HG02588 (cell line): Measurements from ENCODE around the gene TMEM126A.
A peak's percentile ranks its signal among the peaks of the same experiment; 100 is the strongest.
"Not testable (repeated sequence)": the region's sequence is repeated elsewhere in the genome, so short reads cannot be mapped to it uniquely, and the experiment has no call there.

ENCODE experiments used
- ATAC-seq: cut with Tn5 transposase; IDR thresholded peaks from one replicate; pipeline ENCODE4 v1.9.1; 2021; ENCODE audit warnings: mild to moderate bottlenecking, moderate library complexity; ENCODE audit not compliant: unreplicated experiment

TMEM126A gene

GRCh38 chr11:85656777-85657176, 9.0 kb downstream of the TMEM126A start:
- ATAC-seq, result no peak

DNA sequence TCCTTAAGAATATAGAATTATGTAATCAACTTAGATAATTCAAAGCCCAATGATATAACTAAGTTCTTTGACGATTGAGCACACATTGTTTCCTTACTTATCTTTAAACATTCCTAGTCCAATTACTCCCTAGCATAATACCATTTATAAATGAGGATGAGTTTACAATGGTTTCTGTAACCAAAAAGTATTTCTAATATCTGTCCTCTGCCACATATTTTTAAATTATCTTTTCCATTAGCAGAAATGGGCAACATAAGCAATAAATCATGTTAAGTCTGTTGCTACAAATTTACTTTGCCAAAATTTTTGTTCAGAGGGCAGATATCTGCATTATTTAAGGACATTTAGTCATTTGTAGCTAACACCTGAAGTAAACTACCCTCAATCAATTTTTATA, 10.4 kb downstream of the TMEM126A start:
- no peak for ATAC-seq

DNA sequence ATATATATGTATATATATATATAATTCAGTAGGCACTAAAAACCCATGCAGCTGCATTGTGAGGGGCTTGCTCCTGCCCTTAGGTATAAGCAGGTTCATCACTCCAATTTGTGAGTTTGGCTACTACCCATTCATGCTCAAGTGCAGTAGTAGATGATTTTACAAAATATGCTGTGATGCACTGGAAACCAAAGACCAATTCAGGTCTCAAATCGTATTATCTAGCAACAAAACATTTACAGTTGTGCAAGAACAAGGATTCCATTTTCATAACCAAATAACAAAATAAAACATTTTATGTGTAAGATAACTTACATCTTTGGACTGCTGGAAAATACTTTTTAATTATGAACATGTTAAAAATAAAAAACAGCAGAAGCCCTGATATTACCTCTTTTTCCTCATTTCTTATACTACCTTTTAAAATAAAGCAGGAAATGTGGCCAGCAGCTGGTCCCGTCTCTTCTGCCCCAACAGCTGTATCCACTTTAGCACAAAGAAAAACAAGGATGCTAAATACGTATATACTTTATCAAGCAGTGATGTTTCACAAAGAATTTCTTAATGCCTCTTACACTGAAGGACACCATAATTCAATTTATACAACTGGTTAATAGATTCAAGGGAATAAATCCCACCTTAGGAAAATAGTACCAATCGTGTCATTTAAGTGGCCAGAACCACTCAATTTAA, 14.4 kb downstream of the TMEM126A start:
- ATAC-seq, result no peak

GRCh38 chr11:85663080-85663752, 15.4 kb downstream of the TMEM126A start:
- ATAC-seq, result no peak

GRCh38 chr11:85663753-85664614, 16.2 kb downstream of the TMEM126A start:
- peak; percentile 66 for ATAC-seq

GRCh38 chr11:85664615-85665481, 17.1 kb downstream of the TMEM126A start, which contains the start of gene CREBZF:
TSS of gene CREBZF (minus strand) at chr11:85665129. CDS start at chr11:85664875, 254 bp downstream.
- ATAC-seq, result peak; percentile 90

DNA sequence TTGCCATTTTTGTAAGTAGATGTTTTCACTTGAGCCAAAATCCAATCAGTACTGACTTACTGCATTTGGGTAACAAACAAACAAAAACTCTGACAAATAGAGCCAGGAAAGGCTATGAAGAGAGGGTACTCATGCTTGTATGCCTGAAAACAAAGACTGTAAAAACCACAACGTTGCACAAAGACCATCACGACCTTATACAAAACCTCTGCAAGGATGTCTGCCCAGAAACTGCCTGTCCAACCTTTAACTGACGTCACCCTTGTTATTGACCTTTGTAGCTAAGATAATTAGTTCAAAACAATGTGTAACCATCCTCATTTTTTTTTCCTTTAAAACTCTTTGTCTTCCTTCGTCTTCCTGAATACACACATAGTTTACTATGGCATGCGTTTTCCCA, 18.0 kb downstream of the TMEM126A start:
- no peak for ATAC-seq

GRCh38 chr11:85666687-85667086, 18.9 kb downstream of the TMEM126A start:
- ATAC-seq, result no peak

- no peak for ATAC-seq
Observed at GRCh38 chr11:85668157-85668556, 20.4 kb downstream of the TMEM126A start.

GRCh38 chr11:85670949-85671663, 23.3 kb downstream of the TMEM126A start:
- not testable (repeated sequence) for ATAC-seq

DNA sequence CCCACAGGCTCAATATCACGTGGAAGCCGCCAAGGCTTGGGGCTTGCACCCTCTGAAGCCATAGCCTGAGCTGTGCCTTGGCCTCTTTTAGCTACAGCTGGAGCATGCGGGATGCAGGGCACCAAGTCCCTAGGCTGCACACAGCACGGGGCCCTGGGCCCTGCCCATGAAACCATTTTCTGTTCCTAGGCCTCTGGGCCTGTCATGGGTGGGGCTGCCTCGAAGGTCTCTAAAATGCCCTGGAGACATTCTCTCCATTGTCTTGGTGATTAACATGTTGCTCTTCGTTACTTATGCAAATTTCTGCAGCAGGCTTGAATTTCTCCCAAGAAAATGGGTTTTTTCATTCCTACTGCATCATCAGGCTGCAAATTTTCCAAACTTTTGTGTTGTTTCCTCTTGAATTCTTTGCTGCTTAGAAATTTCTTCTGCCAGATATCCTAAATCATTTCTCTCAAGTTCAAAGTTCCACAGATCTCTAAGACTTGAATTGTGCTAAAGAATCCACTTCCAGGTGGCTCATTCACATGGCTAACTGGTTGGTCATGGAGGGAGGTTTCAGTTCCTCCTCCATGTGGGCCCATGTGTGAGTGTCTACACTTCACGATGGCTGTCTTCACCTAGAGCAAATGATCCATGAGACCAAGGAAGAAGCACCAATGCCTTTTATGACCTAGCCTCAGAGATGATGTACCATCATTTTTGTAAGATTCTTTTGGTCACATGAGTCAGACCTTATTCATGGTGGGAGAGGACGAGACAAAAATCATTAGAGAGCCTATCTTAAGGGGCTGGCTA, 24.5 kb downstream of the TMEM126A start:
- ATAC-seq, result no peak

DNA sequence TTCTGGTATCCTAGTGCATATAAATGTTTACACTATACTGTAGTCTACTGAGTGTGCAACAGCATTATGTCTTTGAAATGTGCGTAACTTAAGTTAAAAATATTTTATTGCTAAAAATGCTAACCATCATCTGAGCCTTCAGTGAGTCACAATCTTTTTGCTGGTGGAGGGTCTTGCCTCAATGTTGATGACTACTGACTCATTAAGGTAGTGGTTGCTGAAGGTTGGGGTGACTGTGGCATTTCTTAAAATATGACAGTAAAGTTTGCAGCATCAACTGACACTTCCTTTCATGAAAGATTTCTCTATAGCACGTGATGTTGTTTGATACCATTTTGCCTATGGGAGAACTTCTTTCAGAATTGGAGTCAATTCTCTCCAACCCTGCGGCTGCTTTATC, 25.6 kb downstream of the TMEM126A start:
- ATAC-seq, result no peak

DNA sequence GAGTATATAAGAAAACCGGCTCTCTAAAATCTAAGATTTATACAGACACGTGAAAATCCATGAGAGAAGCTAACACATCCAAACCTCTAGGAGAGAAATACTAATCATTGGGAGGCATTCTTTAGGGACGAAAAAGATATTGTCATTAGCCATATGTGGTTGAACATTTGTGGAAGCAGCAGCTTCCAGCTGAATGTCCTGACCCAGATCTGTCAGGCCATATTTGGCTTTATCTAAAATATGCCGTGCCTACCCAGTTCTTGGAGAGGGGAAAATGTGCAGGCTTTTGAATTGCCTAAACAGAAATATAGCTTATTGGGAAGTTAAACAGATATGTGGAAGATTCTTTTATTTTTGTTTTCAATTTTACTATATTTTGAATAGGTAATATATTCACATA, 31.8 kb downstream of the TMEM126A start:
- ATAC-seq, result no peak

DNA sequence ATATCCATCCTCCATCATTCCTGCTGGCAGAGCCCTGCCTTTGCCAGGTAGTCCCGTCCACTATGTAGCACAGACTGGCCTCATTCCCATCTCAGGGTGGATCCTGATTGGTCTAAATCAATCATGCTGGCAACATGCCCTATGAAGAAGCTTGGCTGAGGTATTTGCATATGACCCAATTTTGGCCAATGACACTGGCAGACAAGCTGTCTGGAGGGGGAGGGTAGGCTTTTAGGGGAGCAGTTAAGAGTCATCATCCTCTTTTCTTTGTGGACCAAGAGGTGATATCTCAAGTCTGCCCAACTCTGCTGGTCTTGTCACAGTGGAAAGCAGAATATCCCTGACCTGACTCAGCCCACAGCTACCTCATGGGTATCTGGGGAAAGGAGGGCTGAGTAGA, 33.1 kb downstream of the TMEM126A start:
- ATAC-seq, result no peak

DNA sequence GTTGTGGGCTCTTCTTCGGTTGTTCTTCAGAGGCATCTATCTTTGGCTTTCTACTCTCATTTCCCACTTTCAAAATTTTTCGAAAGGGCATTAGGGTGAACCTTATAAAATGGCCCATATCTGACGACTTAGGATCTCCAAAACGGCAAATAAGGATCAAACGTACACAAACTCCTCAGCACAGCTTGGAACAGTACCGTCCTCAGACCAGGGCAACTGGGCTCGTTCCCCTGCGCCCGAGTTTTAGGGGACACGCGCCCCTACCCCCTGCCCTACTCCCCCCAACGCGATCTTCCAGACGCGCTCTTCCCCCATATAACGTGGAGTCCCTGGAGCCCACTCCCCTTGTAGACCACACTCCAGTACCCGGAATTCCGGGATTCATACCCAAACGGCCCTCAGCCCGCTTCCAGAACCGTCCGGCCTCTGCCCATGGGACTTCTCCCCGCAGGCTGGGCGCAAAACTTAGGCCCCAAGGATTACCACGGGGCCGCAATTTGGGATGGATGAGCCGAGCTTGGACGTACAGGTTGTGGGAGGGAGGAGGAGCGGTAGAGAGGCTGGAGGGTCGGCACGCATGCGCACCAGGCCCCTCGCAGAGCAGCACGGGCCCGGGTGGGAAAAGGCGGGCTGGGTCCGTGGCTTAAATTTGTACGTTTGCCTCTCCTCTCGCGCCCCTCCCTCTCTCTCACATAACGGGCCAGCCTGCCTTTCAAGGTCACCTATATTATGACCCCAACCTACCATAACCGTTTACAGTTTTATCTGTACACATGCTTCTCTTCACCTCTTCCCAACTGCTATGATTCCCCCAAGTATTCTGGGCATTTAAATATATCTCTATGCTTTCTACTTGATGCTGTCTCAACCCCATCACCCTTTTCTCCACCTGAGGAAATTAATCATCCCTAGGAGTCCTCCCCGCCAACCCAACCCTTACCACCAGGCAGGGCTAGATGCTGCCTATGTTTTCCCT, 34.9 kb downstream of the TMEM126A start:
- peak; percentile 89 for ATAC-seq

DNA sequence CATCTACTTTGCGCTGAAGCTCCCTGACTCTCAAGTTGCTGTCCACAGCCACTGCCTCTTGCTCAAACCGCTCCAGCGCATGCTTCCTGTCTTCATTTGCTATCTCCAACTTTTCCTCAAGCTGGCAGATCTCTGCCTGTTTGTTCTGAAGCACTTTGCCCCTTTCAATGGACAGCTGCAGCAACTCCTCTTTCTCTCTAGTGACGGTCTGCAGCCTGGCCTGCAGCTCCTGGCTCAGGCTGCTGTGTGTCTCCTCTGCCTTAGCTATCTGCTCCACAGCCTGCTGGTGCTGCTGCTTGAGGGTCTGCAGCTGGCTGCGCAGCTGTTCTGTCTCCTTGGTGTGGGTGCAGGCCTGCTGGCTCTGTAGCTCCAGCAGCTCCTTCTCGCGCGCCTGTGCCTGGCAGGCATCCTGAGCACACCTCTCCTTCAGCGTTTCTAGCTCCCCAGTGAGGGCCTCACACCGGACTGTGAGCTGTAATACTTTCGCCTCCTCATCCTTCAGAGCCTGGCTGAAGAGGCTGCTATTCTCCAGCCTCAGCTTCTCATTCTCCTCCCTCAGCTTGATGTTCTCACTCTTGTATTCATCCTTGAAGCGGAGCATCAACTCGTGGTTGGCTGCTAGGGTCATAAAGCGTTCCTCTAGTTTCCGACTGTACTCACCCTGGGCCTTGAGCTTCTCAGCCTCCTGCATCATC, 37.5 kb downstream of the TMEM126A start:
- no peak for ATAC-seq

DNA sequence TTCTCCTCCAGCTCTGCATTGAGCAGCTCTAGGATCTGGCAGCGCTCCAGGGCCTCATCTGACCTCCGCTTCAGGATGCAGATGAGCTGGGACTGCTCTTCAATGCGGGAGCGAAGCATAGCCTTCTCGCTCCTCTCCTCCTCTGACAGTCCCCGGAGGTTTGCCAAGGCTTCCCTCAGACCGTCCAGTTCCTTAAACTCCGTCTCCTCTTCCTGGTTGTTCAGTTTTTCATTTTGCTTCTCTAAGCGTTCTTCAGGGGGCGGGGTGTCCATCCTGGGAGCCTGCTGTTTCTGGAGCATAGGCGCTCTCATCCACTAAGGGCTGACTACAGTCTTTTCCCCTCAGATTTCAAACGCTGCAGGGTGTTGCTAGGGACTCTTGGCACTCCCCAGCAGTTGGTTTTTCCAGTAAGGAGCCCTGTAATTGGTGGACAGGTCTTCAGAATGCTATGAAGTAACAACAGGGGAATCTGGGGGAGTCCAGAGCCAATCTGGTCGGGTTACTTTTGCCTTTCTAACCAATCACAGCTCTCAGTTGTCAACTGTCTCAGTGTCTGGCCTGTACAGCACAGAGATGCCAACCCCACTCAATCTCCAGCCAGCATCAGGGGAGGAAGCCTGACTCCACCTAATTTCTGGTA, 38.2 kb downstream of the TMEM126A start, which contains the start of gene CCDC89:
TSS of gene CCDC89 (minus strand) at position 376 of the 640 bp plus-strand sequence. CDS start at position 311, 65 bp downstream.
- no peak for ATAC-seq
